AG09309 (cell line): Measurements from ENCODE around the gene TSKS.
"Not testable (repeated sequence)": the region's sequence is repeated elsewhere in the genome, so short reads cannot be mapped to it uniquely, and the experiment has no call there.

Experiments used
- DNase-seq: peaks from one replicate; pipeline ENCODE4 v3.0.0-alpha.2; 2010; ENCODE audit warnings: low read depth
- H3K4me3 ChIP-seq: 2 replicates; pipeline ENCODE4 v1.5.1; 2011; ENCODE audit warnings: mild to moderate bottlenecking, low read depth, low read length, moderate library complexity; ENCODE audit not compliant: control insufficient read depth
- TF ChIP-seq, protein P1 (sequence below): IDR thresholded peaks from 2 replicates; pipeline ENCODE4 v1.5.1; 2011; ENCODE audit warnings: mild to moderate bottlenecking, low read depth, low read length, inconsistent platforms; ENCODE audit not compliant: insufficient read depth, control insufficient read depth; ENCODE audit errors: missing control alignments

Gene TSKS

DNA sequence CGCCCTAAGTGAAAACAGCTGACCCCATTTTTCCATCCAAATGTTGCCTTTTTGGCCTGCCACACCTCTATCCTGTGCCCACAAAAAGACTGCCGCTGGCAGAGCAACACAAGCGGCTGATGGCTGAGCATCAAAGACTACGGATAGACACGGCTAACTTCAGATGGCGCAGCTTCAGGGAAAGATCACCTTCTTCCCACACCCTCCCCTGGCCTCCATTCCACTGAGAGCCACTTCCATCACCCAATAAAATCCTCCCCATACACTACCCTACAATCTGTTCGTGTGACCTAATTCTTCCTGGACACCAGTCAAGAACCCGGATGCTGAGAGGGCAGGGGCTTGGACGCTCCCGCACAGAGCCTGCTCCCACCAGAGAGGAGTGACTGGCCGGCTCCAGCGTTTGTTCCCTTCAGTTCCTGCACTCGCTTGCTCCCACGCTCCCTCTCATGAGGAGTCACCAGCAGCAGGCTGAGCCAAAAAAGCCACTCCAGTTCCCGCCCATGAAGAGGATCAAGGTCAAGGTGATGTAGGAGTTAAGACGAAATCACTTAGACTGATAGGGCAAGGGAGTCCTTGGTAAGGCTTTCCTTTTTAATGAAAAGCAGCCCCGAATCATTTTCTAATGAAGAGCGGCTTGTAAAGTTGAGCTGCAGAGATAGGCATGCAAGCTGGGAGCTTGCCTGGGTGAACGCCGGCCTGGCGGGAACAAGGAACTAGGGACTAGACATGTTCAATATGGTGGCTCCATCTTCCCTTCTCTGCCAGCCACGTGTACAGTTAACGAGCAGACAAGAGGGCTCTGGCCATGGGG, 35.7 kb downstream of the TSKS start:
- TF ChIP-seq, protein P1, sequence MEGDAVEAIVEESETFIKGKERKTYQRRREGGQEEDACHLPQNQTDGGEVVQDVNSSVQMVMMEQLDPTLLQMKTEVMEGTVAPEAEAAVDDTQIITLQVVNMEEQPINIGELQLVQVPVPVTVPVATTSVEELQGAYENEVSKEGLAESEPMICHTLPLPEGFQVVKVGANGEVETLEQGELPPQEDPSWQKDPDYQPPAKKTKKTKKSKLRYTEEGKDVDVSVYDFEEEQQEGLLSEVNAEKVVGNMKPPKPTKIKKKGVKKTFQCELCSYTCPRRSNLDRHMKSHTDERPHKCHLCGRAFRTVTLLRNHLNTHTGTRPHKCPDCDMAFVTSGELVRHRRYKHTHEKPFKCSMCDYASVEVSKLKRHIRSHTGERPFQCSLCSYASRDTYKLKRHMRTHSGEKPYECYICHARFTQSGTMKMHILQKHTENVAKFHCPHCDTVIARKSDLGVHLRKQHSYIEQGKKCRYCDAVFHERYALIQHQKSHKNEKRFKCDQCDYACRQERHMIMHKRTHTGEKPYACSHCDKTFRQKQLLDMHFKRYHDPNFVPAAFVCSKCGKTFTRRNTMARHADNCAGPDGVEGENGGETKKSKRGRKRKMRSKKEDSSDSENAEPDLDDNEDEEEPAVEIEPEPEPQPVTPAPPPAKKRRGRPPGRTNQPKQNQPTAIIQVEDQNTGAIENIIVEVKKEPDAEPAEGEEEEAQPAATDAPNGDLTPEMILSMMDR: no peak
- H3K4me3 ChIP-seq: no peak overlapping the region
- DNase-seq: no peak

DNA sequence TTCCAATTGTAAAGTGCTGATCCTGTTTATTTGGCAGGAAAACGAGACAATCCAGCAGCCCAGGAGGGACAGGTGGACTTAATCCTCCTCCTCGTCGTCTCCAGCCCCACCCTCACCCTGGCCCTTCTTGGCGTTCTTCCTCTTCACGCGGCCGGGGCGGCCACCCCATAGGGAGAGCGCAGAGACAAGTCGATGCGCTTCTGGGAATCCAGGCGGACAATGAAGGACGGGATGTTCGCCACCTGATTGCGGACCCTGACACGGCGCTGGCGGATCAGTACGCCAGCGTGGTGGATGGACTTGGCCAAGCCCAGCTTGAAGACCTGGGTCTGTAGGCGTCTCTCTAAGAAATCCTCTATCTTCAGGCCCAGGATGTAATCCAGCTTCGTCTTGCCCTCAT, 43.7 kb downstream of the TSKS start:
- not testable (repeated sequence) for H3K4me3 ChIP-seq, DNase-seq

DNA sequence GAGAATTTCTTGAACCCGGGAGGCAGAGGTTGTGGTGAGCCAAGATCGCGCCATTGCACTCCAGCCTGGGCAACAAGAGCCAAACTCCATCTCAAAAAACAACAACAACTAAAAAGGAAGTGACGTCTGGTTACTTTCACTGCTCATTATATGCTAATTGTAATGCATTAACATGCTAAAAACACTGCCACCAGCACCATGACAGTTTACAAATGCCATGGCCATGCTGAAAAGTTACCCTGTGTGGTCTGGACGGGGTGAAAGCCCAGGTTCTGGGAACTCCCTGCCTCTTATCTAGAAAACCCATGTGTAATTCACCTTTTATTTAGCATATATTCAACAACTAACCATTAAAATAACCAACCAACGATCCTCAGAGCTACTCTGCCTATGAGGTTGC, 44.1 kb downstream of the TSKS start:
- TF ChIP-seq, protein P1: no peak
- H3K4me3 ChIP-seq: no peak overlapping the region
- no peak for DNase-seq

DNA sequence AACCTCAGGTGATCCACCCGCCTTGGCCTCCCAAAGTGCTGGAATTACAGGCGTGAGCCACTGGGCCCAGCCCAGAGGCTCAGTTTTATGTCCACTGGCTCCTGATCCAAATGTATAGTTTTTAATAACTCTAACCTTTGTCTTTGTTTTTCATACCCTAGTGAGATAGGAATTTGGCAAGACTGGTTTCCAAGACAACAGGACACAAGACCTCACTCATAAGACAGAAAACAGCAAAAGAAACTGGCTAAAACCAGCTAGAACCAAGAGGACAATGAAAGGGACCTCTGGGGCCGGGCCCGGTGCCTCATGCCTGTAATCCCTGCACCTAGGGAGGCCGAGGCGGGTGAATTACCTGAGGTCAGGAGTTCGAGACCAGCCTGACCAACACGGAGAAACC, 44.6 kb downstream of the TSKS start:
- DNase-seq: no peak
- TF ChIP-seq, protein P1: no peak
- H3K4me3 ChIP-seq: no peak overlapping the region

DNA sequence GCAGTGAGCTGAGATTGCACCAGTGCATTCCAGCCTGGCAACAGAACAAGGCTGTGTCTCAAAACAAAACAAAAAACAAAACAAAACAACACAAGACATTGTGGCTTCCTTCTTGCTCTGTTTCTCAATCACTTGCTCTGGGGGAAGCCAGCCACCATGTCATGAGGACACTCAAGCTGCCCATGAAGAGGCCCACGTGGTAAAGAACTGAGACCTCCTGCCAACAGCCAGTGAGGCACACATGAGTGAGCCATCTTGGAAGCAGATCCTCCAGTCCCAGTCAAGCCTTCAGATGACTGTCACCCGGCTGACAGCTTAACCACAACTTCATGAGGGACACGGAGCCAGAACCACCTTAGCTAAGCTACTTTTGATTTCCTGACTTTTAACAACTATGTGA, 47.0 kb downstream of the TSKS start:
- DNase-seq: no peak
- no peak overlapping the region for H3K4me3 ChIP-seq
- TF ChIP-seq, protein P1: no peak

DNA sequence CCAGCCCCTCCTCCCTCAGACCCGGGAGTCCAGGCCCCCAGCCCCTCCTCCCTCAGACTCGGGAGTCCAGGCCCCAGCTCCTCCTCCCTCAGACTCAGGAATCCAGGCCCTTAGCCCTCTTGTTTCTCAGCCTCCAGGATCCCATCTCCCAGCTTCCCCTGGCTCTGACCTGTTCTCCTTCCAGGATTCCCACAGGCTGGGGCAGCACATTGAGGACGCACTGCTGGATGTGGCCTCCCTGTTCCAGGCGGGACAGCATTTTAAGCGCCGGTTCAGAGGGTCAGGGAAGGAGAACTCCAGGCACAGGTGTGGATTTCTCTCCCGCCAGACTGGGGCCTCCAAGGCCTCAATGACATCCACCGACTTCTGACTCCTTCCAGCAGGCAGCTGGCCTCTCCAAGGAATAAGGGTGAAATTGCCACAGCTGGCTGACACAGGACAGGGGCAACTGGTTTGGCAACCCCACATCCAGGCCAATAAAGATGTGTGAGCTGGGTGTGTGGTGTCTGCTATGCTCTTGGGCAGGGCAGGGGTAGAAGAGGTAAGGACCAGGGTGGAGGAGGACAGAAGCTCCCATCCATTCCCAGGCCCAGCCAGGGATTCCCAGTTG, 49.8 kb downstream of the TSKS start:
- no peak overlapping the region for H3K4me3 ChIP-seq
- no peak for DNase-seq
- TF ChIP-seq, protein P1: no peak

DNA sequence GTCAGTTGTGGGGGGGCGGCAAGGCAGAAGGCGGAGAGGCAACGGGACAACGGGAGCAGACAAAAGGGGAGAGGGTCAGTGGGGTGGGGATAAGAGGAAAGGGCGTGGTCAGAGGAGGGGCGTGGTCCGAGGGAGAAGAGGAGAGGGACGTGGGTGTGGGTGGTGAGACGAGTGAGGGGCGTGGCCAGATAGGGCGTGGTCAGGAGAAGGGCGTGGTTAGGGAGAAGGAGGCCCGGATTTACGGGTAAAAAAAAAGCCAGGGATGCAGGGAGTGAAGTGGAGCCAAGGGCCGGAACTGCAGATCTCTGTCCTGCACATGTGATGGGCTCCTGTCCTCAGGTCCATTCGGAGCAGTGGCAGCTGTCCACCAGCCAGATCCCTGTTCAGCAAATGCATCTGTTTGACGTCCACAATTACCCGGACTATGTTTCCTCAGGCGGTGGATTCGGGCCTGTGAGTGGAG, 50.7 kb downstream of the TSKS start:
- no peak for DNase-seq
- no peak overlapping the region for H3K4me3 ChIP-seq
- TF ChIP-seq, protein P1: no peak
